Fibroblast of skin of scalp (primary cell): ENCODE results near the gene EPN3.

Experiments used
- DNase-seq: peaks from one replicate; pipeline ENCODE4 v3.0.0-alpha.2; 2013

The EPN3 gene

DNA sequence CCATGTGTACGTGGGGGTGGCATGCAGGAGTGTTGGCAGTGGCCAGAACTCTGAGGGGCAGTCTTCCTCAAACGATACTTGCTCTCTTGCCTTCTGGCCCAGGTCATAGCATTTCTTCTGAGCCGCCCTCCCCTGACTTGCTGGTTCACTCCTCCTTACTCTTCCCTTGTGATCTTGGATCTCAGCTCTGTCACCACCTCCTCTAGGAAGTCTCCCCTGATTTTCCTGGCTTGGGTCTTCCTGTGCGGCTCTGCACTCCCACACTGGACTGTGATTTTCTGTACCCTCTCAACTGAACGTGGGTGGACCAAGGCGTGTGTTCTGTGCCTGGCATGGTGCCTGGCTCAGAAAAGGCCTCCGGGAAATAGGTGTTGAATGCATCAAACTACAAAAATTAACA is 2.9 kb downstream of the EPN3 start:
- no peak for DNase-seq

GRCh38 chr17:50536683-50537646 is 4.4 kb downstream of the EPN3 start:
- DNase-seq: no peak

GRCh38 chr17:50537721-50538548 is 5.4 kb downstream of the EPN3 start:
- DNase-seq: no peak

GRCh38 chr17:50538549-50539410 is 6.2 kb downstream of the EPN3 start:
- DNase-seq: no peak

GRCh38 chr17:50539762-50540559 is 7.4 kb downstream of the EPN3 start:
- no peak for DNase-seq

- DNase-seq: no peak
These were observed 8.2 kb downstream of the EPN3 start for GRCh38 chr17:50540560-50541401.

DNA sequence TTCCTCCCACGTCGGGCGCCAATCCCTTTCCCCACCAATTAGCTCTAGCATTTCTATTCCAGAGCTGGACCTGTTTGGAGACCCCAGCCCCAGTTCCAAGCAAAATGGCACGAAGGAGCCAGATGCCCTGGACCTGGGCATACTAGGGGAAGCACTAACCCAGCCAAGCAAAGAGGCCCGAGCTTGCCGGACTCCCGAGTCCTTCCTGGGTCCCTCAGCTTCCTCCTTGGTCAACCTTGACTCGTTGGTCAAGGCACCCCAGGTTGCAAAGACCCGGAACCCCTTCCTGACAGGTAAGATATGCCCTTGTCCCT is 8.8 kb downstream of the EPN3 start:
- DNase-seq: no peak

DNA sequence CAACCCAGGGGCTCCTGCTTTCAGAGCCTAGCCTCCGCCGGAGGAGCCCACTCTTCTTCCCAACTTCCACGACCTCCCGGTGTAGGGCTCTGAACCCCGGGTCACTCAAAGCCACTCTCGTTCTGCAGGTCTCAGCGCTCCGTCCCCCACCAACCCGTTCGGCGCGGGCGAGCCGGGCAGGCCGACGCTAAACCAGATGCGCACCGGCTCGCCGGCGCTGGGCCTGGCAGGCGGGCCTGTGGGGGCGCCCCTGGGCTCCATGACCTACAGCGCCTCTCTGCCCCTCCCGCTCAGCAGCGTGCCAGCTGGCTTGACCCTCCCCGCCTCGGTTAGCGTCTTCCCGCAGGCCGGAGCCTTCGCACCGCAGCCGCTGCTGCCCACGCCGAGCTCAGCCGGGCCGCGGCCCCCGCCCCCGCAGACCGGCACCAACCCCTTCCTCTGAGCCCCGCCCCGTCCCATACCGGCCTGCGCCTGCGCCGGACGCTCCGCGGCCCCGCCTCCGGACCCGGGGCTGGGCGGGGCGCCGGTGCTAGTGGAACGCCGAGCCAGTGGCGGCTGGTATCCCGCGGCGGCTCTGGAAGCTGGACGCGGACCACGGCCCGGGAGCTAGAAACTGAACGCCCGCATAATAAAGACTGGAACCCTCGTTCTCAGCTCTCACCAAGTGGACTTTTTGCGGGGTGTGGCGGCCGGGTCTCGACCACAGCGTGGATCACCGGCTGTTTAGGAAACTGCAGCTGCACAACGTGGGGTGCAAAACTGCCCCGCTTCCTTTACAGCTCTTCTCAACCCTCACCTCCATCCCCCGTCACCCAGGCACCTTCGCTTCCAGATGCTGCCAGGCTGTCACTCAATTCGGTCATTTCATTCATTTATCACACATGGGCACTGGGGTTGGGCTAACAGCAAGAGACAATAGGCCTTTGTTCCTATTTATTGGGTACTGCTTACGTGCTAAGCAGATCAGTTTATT is 9.5 kb downstream of the EPN3 start:
- peak; percentile 80 for DNase-seq

DNA sequence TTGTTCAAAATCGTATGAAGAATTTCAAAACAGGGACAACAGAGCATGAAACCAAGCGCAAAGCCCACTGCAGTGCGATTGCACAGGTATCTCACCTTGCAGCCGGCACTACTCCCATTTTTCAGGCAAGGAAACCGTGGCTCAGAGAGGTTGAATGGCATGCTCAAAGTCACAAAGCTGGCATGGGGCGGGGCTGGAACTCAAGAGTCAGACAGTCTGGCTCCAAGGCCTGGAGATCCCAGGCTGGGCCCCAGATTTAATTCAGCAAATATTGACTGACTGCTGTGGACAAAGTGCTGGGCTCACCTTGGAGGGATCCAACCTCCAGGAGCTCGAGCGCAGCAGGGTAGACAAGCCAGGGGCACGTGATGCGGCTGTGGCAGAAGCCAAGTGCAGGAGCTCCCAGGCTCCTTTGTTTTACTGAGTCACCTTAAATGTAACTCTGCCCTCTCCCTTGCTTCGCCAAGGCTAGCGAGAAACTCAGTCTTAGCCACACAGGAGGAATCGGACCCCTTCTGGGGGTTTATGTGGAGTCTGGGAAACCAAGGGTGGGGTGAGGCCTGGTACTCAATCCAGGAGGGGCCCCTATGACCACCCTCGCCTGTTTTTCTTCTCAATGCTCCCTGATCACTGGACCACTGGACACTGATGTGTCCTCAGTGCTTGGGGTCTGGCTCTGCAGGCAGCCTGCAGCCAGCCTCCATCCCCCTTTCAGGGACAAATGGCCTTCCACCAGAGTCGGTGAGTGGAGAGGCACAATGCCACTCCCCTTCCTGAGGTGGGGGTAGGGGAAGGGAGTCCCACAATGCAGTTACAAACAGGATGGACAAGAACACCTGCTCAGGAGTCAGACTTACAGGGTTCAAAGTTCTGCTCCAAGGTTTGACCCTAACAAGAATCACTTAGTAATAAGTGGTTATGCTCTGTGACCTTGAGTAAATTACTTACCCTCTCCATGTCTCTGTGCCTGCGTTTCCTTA is 10.6 kb downstream of the EPN3 start:
- no peak for DNase-seq

- DNase-seq: no peak
These were observed 12.0 kb downstream of the EPN3 start for GRCh38 chr17:50544516-50544915.

GRCh38 chr17:50545311-50545710 is 12.8 kb downstream of the EPN3 start:
- no peak for DNase-seq

DNA sequence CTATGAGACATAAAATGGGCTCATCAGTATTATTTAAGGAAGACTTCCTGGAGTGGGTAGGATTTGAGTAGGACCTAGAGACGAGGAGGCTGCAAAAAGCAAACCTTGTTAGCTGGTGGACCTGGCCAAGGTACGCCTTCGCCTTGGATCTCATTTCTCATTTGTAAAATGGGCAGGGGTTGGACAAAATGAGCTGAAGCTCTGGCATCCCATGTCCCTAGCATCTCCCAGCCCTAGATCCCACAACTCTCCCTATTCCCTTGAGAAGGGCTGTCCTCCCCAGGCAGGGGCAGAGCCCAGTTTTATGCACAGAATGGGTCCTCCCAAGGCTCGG is 14.1 kb downstream of the EPN3 start:
- DNase-seq: no peak

GRCh38 chr17:50547035-50547735 is 14.7 kb downstream of the EPN3 start, which contains the start of gene SPATA20:
SPATA20 (plus strand) TSS chr17:50547174; CDS start chr17:50547209, 35 bp downstream.
- DNase-seq: peak; percentile 91

DNA sequence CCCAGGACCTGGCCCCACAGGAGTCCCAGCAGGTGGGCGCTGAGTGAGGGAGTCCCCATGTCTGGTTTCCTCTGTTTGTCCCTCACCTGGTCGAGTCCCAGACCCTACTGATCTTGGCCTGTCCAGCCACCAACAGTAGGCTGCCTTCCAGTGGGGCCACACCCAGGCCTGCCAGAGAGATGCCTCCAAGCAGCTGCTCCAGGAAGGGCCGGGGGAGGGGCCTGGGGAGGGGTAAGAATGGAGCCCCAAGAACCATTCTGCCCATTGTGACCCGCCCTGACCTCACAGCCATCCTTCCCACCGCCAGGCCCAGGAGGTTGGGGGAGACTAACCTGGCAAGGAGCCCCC is 15.2 kb downstream of the EPN3 start:
- no peak for DNase-seq

DNA sequence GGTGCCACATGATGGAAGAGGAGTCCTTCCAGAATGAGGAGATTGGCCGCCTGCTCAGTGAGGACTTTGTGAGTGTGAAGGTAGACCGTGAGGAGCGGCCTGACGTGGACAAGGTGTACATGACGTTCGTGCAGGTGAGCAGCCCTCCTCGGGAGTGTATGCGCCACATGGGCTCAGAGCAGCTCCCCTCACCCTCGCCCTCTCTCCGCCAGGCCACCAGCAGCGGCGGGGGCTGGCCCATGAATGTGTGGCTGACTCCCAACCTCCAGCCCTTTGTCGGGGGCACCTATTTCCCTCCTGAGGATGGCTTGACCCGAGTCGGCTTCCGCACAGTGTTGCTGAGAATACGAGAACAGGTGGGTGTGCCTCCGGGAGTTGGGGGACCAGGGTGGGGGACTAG is 16.3 kb downstream of the EPN3 start:
- no peak for DNase-seq

DNA sequence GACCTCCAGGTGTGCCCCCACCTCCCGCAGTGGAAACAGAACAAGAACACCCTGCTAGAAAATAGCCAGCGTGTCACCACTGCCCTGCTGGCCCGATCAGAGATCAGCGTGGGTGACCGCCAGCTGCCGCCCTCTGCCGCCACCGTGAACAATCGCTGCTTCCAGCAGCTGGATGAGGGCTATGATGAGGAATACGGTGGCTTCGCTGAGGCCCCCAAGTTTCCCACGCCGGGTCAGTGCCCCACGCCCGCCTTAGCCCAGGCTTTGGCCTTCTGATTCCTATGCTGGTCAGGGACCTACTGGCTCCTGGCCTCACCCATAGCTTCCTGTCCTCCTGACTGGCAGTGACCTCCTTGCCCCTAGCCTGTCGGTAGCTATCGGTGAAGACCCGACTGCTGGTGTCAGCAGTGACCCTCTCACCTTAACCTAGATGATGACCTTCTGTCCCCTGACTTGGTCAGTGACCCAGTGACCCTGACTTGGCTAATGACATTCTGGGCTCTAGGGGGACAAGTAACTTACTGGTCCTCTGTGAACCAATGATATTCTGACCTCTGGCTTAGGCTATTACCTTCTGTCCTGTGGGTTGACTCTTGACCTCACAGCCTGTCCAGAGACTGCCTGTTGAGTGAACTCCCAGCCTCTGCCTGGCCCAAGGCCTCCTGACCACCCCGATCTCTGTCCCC is 16.9 kb downstream of the EPN3 start:
- no peak for DNase-seq

- no peak for DNase-seq
These were observed 17.4 kb downstream of the EPN3 start for GRCh38 chr17:50549969-50550368.
